Tibial artery (tissue), 4 donors: ENCODE results near the gene ARID3B.

Experiments used
- DNase-seq, 2 donors: peaks; one replicate each; pipeline ENCODE4 v3.0.0-alpha.2; 2019
- H3K27ac ChIP-seq, 2 donors: fragments of 200-600 bp; sonication (generic) in 1 of 2; 1 replicate in 1 of 2; 2 replicates in 1 of 2; pipeline ENCODE4 v1.5.1; 2018 to 2019; ENCODE audit warnings: mild to moderate bottlenecking in 1 of 2
- H3K27me3 ChIP-seq, 2 donors: fragments of 200-600 bp; sonication (generic) in 1 of 2; one replicate each; pipeline versions ENCODE4 v1.5.1 to v1.6.0; 2016 to 2019
- H3K36me3 ChIP-seq, 3 donors: fragments of 200-600 bp; sonication (generic) in 2 of 3; one replicate each; pipeline ENCODE4 v1.5.1; 2016 to 2019; ENCODE audit warnings: mild to moderate bottlenecking in 2 of 3
- H3K4me1 ChIP-seq, 4 donors: fragments of 200-600 bp; sonication (generic) in 2 of 4; 1 replicate in 3 of 4; 2 replicates in 1 of 4; pipeline ENCODE4 v1.5.1; 2016 to 2019
- H3K4me3 ChIP-seq, 2 donors: fragments of 200-600 bp; sonication (generic) in 1 of 2; 1 replicate in 1 of 2; 2 replicates in 1 of 2; pipeline ENCODE4 v1.5.1; 2018 to 2019; ENCODE audit warnings: mild to moderate bottlenecking in 2 of 2
- H3K9me3 ChIP-seq, 3 donors: fragments of 200-600 bp; sonication (generic) in 1 of 3; one replicate each; pipeline ENCODE4 v1.5.1; 2016 to 2019
- CTCF ChIP-seq, 2 experiments: fragments of 200-600 bp in 1 of 2; fragments of 450-650 bp in 1 of 2; IDR thresholded peaks; one replicate each; pipeline ENCODE4 v1.5.1; 2017 to 2019; ENCODE audit warnings: antibody characterized with exemption in 2 of 2, mild to moderate bottlenecking in 1 of 2, moderate library complexity in 1 of 2
- intact Hi-C: fragments of 100-400 bp; cut with DNase I; formaldehyde crosslinking; loops from one replicate; pipeline ENCODE4 v1.15.0; 2023; ENCODE audit warnings: low total_unique reads

ARID3B gene

GRCh38 chr15:74542166-74543042 lies 1.4 kb downstream of the ARID3B start:
- H3K9me3 ChIP-seq, result no peaks in the 10 kb centered on the region
- peak overlapping the region; percentile 76 to 82 for H3K27ac ChIP-seq
- H3K36me3 ChIP-seq, result peaks cover 0 to 6% (median 0%) of the 10 kb centered on the region in 3 donors
- H3K4me3 ChIP-seq, result peak overlapping the region; percentile 80 to 89
- intact Hi-C loops, result loop anchor here (5.0 kb wide), 1 partner anchor 75 kb away; no protein-coding TSS in a partner anchor
- TF ChIP-seq CTCF (IDR thresholded peaks at IDR 0.05), result no peak
- H3K4me1 ChIP-seq, result peaks cover 0 to 56% (median 37%) of the 10 kb centered on the region in 4 donors
- no peak for DNase-seq
- H3K27me3 ChIP-seq, result no peaks in the 10 kb centered on the region

- H3K4me3 ChIP-seq, result no peak overlapping the region
- peaks cover 0 to 63% (median 41%) of the 10 kb centered on the region in 4 donors for H3K4me1 ChIP-seq
These were observed 2.0 kb downstream of the ARID3B start for GRCh38 chr15:74543043-74543422.

GRCh38 chr15:74543583-74543982 lies 2.6 kb downstream of the ARID3B start:
- Histone ChIP-seq H3K27me3 (no peaks in the 10 kb centered on the region), H3K27ac (no peak overlapping the region), H3K9me3 (no peaks in the 10 kb centered on the region), H3K4me1 (peaks cover 0 to 68% (median 44%) of the 10 kb centered on the region in 4 donors), H3K36me3 (peaks cover 0 to 6% (median 0%) of the 10 kb centered on the region in 3 donors), H3K4me3 (no peak overlapping the region)
- TF ChIP-seq CTCF (IDR thresholded peaks at IDR 0.05), result no peak
- intact Hi-C loops, result loop anchor here (5.0 kb wide), 1 partner anchor 76 kb away; no protein-coding TSS in a partner anchor
- no peak for DNase-seq

More at GRCh38 chr15:74543043-74543422, 2.0 kb downstream of the ARID3B start:
- no peak for TF ChIP-seq CTCF (IDR thresholded peaks at IDR 0.05)
- Histone ChIP-seq H3K36me3 (peaks cover 0 to 6% (median 0%) of the 10 kb centered on the region in 3 donors), H3K27ac (no peak overlapping the region), H3K9me3 (no peaks in the 10 kb centered on the region), H3K27me3 (no peaks in the 10 kb centered on the region)
- DNase-seq, result no peak
- intact Hi-C loops, result loop anchor here (5.0 kb wide), 1 partner anchor 76 kb away; no protein-coding TSS in a partner anchor

GRCh38 chr15:74545086-74545485 lies 4.1 kb downstream of the ARID3B start:
- no peaks in the 10 kb centered on the region for H3K9me3 ChIP-seq

More at GRCh38 chr15:74545086-74545485, 4.1 kb downstream of the ARID3B start:
- no peak for TF ChIP-seq CTCF (IDR thresholded peaks at IDR 0.05)
- intact Hi-C loops, result no loop called here
- no peak overlapping the region for H3K27ac ChIP-seq
- no peak for DNase-seq
- no peak overlapping the region for H3K4me3 ChIP-seq
- no peaks in the 10 kb centered on the region for H3K27me3 ChIP-seq
- peaks cover 0 to 65% (median 39%) of the 10 kb centered on the region in 4 donors for H3K4me1 ChIP-seq
- peaks cover 4 to 15% (median 7%) of the 10 kb centered on the region in 3 donors for H3K36me3 ChIP-seq
